ENCODE data around the gene DENND6B. TPM values are rescaled to one million over a fixed set of nuclear protein-coding genes. Genes with fewer than 3 reads are reported as not detected.

Gene DENND6B
- total RNA-seq, 4 donors from 2014 or later = 5.4 to 14.9 (median 6.3) TPM

DNA sequence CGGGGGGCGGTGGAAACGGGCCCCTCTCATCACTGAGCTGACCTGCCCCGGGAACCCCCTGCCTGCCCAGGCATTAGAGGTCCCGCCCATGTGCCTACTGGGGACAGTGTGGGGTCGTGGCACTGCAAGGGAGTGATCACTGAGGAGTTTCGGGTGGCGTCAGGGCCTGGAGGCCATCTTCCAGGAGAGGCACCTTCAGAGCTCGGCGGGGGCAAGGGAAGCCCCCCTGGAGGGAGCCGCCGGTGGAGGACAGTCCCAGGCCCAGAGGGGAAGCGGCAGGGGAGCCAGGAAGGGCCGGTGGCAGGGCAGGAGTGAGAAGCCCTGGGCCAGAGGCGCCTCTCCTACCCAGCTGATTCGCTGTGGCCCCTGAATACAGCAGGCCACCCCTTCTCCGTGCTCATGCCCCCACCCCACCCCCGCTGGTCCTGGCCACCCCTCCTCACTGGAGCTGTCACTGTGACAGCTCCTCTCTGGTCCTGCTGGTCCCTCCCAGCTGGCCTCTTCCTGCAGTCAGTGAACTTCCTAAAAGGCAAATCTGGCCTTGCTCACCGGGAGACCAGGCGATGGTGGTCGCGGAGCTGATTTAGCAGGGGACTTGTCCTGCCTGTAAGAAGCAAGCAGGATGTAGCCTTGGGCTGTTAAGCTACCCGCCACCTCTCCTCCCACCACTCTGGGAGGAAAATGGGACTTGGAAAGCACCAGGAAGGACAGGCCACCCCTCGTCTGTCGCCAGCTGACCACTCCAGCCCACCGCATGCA, 54.6 kb downstream of the DENND6B start:
- H3K4me3 ChIP-seq = peak overlapping the region in 2 of 4 donors; percentile 51 to 63
- peak overlapping the region in 1 of 4 donors; percentile 12 for H3K27ac ChIP-seq
- TF ChIP-seq POLR2A (IDR thresholded peaks at IDR 0.05) = no peak
- TF ChIP-seq, protein P1, sequence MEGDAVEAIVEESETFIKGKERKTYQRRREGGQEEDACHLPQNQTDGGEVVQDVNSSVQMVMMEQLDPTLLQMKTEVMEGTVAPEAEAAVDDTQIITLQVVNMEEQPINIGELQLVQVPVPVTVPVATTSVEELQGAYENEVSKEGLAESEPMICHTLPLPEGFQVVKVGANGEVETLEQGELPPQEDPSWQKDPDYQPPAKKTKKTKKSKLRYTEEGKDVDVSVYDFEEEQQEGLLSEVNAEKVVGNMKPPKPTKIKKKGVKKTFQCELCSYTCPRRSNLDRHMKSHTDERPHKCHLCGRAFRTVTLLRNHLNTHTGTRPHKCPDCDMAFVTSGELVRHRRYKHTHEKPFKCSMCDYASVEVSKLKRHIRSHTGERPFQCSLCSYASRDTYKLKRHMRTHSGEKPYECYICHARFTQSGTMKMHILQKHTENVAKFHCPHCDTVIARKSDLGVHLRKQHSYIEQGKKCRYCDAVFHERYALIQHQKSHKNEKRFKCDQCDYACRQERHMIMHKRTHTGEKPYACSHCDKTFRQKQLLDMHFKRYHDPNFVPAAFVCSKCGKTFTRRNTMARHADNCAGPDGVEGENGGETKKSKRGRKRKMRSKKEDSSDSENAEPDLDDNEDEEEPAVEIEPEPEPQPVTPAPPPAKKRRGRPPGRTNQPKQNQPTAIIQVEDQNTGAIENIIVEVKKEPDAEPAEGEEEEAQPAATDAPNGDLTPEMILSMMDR (IDR thresholded peaks at IDR 0.05) = no peak
- H3K9me3 ChIP-seq = no peaks in the 10 kb centered on the region
- H3K36me3 ChIP-seq = peaks cover 0 to 29% (median 0%) of the 10 kb centered on the region in 3 donors
- no peaks in the 10 kb centered on the region for H3K27me3 ChIP-seq
- no peak for DNase-seq
- H3K4me1 ChIP-seq = peaks cover 7 to 51% (median 27%) of the 10 kb centered on the region in 4 donors

DNA sequence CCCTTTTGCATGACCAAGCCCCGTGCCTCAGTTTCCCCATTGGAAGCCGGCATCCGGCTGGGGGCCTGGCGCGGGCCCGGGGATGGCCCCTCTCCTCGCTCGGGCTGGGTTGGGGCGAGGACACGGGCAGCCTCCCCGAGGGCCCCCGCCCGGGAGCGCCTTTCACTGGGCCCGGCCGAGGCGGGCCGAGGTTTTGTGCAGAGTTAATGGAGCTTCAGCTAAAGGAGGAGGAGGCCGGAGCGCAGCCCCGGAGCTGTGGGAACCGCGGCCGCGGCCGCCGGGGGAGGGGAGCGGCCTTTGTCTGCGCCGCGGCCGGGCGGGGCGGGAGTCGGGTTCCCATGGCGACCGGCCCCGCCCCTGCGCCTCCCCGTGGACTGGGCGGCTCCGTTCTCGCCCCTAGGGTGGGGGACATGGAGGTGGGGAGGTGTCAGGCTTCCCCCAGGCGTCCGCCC, 55.3 kb downstream of the DENND6B start:
- peak; percentile 56 to 82 (median 81) for DNase-seq
- H3K4me1 ChIP-seq = peaks cover 7 to 55% (median 27%) of the 10 kb centered on the region in 4 donors
- no peaks in the 10 kb centered on the region for H3K9me3 ChIP-seq
- H3K36me3 ChIP-seq = peaks cover 0 to 22% (median 0%) of the 10 kb centered on the region in 3 donors
- H3K4me3 ChIP-seq = peak overlapping the region in 3 of 4 donors; percentile 51 to 63 (median 55)
- no peak overlapping the region for H3K27ac ChIP-seq
- no peak for TF ChIP-seq POLR2A (IDR thresholded peaks at IDR 0.05)
- TF ChIP-seq, protein P1 (IDR thresholded peaks at IDR 0.05) = peak in 4 of 6 experiments; percentile 9 to 40 (median 32)
- no peaks in the 10 kb centered on the region for H3K27me3 ChIP-seq

DNA sequence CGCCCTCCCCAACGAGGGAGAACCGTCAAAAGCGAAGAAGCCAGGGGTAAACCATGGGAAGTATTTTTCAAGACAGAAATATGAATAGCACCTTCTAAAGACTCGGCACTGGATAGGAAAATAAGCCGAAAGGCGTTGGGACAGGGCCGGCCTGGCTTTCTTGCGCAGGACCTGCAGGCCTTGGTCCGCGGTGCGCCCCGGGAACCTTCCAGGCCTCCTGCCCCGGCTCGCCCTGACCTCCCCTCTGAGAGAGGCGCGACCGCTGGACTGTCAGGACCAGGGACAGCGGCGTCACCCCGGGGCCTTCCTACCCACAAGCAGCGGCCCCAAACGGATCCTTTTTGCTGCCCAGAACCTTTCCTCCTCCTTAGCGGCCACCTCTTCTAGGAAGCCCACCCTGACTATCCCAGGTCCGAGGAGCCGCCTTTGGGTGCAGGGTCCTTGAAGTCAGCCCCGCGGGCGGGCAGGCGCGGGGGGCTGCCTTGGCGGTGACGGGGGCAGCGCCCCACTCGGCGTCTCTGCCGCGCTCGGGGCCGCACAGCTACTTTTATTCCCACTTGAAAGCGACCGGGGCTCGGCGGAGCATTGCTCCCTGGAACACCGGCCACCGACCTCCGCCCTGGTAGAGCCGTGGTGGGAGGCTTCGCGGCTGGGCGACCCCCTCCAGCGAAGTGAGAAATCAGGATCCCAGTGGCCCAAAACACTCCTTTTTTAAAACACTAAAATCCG, 56.0 kb downstream of the DENND6B start:
- Histone ChIP-seq H3K36me3 (peaks cover 0 to 15% (median 0%) of the 10 kb centered on the region in 3 donors), H3K9me3 (no peaks in the 10 kb centered on the region), H3K4me3 (peak overlapping the region; percentile 36 to 63 (median 53)), H3K27ac (peak overlapping the region in 3 of 4 donors; percentile 30 to 57 (median 36)), H3K4me1 (peaks cover 7 to 55% (median 27%) of the 10 kb centered on the region in 4 donors), H3K27me3 (no peaks in the 10 kb centered on the region)
- TF ChIP-seq POLR2A (IDR thresholded peaks at IDR 0.05) = no peak
- TF ChIP-seq, protein P1 (IDR thresholded peaks at IDR 0.05) = no peak
- peak; percentile 70 to 84 (median 78) for DNase-seq

DNA sequence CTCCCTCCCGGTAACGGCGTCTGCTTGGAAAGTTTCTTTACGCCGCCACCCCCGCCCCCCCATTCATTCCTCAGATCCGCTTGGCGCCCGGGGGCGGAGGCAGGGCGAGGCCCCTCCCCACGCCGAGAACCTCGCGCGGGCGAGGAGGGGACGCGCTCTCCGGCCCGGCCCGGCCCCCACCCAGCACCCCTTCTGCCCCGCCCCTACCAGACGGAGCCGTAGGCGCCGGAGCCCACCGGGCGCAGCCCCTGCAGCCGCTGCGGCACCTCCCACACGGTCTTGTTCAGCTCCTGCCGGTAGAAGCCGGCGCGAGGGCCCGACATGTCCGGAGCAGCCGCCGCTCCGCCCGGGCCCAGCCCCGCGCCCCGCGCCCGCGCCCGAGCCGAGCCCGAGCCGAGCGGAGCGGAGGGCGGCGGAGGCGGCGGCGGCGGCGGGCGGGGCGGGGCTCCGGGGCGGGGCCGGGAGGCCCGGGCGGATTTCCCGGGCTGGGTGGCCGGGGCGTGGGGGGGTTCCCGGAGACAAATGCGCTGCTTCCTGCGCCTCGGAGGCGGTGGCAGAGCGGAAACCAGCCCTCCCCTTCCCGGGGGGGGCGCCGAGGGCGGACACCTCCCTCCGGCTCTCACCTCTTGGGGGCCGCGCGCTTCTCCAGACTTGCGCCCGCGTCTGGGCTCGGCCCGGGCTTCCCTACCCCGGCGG, 56.7 kb downstream of the DENND6B start, which contains the start of gene MAPK11:
Gene MAPK11 (minus strand): TSS at position 411 of the 696 bp plus-strand sequence. CDS start 88 bp downstream, at position 323.
- no peak for TF ChIP-seq POLR2A (IDR thresholded peaks at IDR 0.05)
- TF ChIP-seq, protein P1 (IDR thresholded peaks at IDR 0.05) = no peak
- Histone ChIP-seq H3K9me3 (no peaks in the 10 kb centered on the region), H3K27ac (peak within 1 kb of the TSS in 3 of 4 donors; percentile 30 to 58 (median 36)), H3K4me1 (peaks cover 7 to 55% (median 27%) of the 10 kb centered on the region in 4 donors), H3K36me3 (peaks cover 0 to 8% (median 0%) of the 10 kb centered on the region in 3 donors), H3K27me3 (no peaks in the 10 kb centered on the region), H3K4me3 (peak within 1 kb of the TSS; percentile 36 to 63 (median 53))
- peak; percentile 63 to 82 (median 63) for DNase-seq

DNA sequence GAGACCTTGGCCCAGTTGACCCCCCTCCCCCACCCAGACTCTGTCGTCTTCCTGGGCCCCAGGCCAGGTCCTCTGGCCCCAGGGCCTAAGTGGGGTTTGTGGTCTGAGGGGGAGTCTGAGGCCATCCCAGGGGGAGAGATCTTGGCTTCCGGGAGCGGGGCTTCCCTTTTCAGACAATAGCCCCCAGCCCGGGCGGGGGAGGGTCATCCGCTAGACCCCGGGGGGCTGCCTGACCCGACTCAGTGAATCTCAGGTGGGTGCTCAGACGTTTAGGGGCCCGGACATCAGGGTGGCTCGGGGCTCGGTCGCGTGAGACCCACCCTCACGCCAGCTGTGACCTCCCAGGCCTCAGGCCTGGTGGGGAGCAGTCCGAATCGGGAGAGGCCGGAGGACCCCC, 57.2 kb downstream of the DENND6B start:
- TF ChIP-seq POLR2A (IDR thresholded peaks at IDR 0.05) = no peak
- TF ChIP-seq, protein P1 (IDR thresholded peaks at IDR 0.05) = no peak
- no peaks in the 10 kb centered on the region for H3K27me3 ChIP-seq
- H3K4me1 ChIP-seq = peaks cover 7 to 55% (median 27%) of the 10 kb centered on the region in 4 donors
- peak overlapping the region; percentile 36 to 63 (median 53) for H3K4me3 ChIP-seq
- no peaks in the 10 kb centered on the region for H3K9me3 ChIP-seq
- peaks cover 0 to 4% (median 0%) of the 10 kb centered on the region in 3 donors for H3K36me3 ChIP-seq
- no peak for DNase-seq
- H3K27ac ChIP-seq = peak overlapping the region in 1 of 4 donors; percentile 58

Data from Peyer's patch (tissue), 4 donors.